Measurements from ENCODE around the gene ANKRD13C. TPM values are rescaled to one million over a fixed set of nuclear protein-coding genes. Genes with fewer than 3 reads are reported as not detected.

Gene ANKRD13C
- total and polyA plus RNA-seq, 2 of the 4 experiments (the other 2 are of a cell fraction), result 8.3 to 10.9 TPM

GRCh38 chr1:70299472-70299871 is 55.0 kb downstream of the ANKRD13C start:
- no peak overlapping the region for H3K18ac ChIP-seq (ENCODE audit: low read depth, low read length)
- no peak overlapping the region for H3K14ac ChIP-seq (replicated peaks; ENCODE audit: low read depth, low read length)
- no peaks in the 10 kb centered on the region for H3K4me1 ChIP-seq (ENCODE audit: control insufficient read depth, insufficient read depth, low read length)
- no peak overlapping the region for H3K4ac ChIP-seq (ENCODE audit: low read depth, low read length)
- H3K4me3 ChIP-seq (ENCODE audit: insufficient read depth, low read depth, low read length), result no peak overlapping the region
- intact Hi-C loops (cut with micrococcal nuclease), result no loop called here
- no peak overlapping the region for H2BK5ac ChIP-seq (ENCODE audit: low read depth, low read length, poor library complexity, severe bottlenecking)
- no TSS peak for BruUV-seq (replicated peaks)
- H3K9me1 ChIP-seq (ENCODE audit: insufficient read depth, low read length), result no peaks in the 10 kb centered on the region
- no peak overlapping the region for H3K23ac ChIP-seq (ENCODE audit: low read depth, low read length)
- H2BK15ac ChIP-seq (ENCODE audit: low read depth, low read length), result no peak overlapping the region
- POLR2A ChIA-PET (ENCODE audit: unreplicated experiment), result no interaction called here
- dilution Hi-C loops (cut with HindIII; ENCODE audit: low sequenced_read_pairs, unreplicated experiment), result no loop called here
- no peak for ATAC-seq (ENCODE audit: low read depth)
- no peak overlapping the region for H4K5ac ChIP-seq (ENCODE audit: low read depth, low read length)
- in situ Hi-C loops (cut with MboI; ENCODE audit: low sequenced_read_pairs), result no loop called here
- H2AK9ac ChIP-seq (replicated peaks; ENCODE audit: low read depth, low read length, poor library complexity), result no peak overlapping the region
- H3K4me2 ChIP-seq (ENCODE audit: low read depth, low read length), result no peak overlapping the region
- H3K9ac ChIP-seq (ENCODE audit: low read depth, low read length), result no peak overlapping the region
- CTCF ChIA-PET, result no interaction called here
- H3K56ac ChIP-seq (ENCODE audit: extremely low read depth, insufficient read depth, low read length), result no peak overlapping the region
- no peak overlapping the region for H2AK5ac ChIP-seq (ENCODE audit: low read depth, low read length)
- TF ChIP-seq FOS (IDR thresholded peaks at IDR 0.05; ENCODE audit: low read depth, low read length), result no peak
- peaks cover 0 to 3% of the 10 kb centered on the region in 2 experiments; a peak in 3 of 4 replicates for H3K79me1 ChIP-seq (ENCODE audit: low read depth in 1 of 2, low read length in 2 of 2)
- H4K20me1 ChIP-seq (ENCODE audit: insufficient read depth, low read length), result no peaks in the 10 kb centered on the region
- H2AFZ ChIP-seq (replicated peaks; ENCODE audit: low read length, poor library complexity), result no peak overlapping the region
- no peak overlapping the region for H3K27ac ChIP-seq (ENCODE audit: insufficient read depth, low read length)
- no peaks in the 10 kb centered on the region for H3K27me3 ChIP-seq (ENCODE audit: control insufficient read depth, insufficient read depth, low read length)
- no peak overlapping the region for H4K8ac ChIP-seq (ENCODE audit: low read depth in 2 of 2, low read length in 2 of 2)
- no peak overlapping the region for H2BK120ac ChIP-seq (ENCODE audit: low read depth, low read length)
- no peak overlapping the region for H4K91ac ChIP-seq (ENCODE audit: insufficient read depth, low read depth, low read length)
- peaks cover 13% of the 10 kb centered on the region for H3K36me3 ChIP-seq (ENCODE audit: control insufficient read depth, insufficient read depth, low read length)
- H3K9me3 ChIP-seq (ENCODE audit: control insufficient read depth, insufficient read depth, low read length), result no peaks in the 10 kb centered on the region
- no peak overlapping the region for H2BK20ac ChIP-seq (ENCODE audit: low read depth, low read length)
- DNase-seq, result no peak
